NT2/D1 (cell line): ENCODE measurements around the gene RGSL1.

Experiments used
- DNase-seq: peaks from one replicate; pipeline ENCODE4 v3.0.0-alpha.2; 2011; ENCODE audit warnings: low read depth, low spot score
- H3K27me3 ChIP-seq: 2 replicates; pipeline ENCODE4 v1.6.0; 2011; ENCODE audit warnings: mild to moderate bottlenecking; ENCODE audit not compliant: insufficient read length, insufficient read depth
- H3K36me3 ChIP-seq: 2 replicates; pipeline ENCODE4 v1.6.1; 2011; ENCODE audit warnings: mild to moderate bottlenecking, low read length, mixed read lengths; ENCODE audit not compliant: insufficient read depth, insufficient read length
- H3K4me1 ChIP-seq: 2 replicates; pipeline ENCODE4 v1.5.1; 2011; ENCODE audit not compliant: insufficient read depth, insufficient read length
- H3K4me3 ChIP-seq: 2 replicates; pipeline ENCODE4 v1.5.1; 2011; ENCODE audit warnings: low read depth; ENCODE audit not compliant: insufficient read length
- H3K9ac ChIP-seq: 2 replicates; pipeline ENCODE4 v1.6.0; 2011; ENCODE audit warnings: low read depth; ENCODE audit not compliant: insufficient read length
- H3K9me3 ChIP-seq: 2 replicates; pipeline ENCODE4 v1.5.1; 2011; ENCODE audit warnings: mild to moderate bottlenecking, low read length; ENCODE audit not compliant: insufficient read depth
- SUZ12 ChIP-seq: IDR thresholded peaks from 2 replicates; pipeline ENCODE4 v1.6.1; 2011; ENCODE audit not compliant: insufficient read length, insufficient read depth; ENCODE audit errors: extremely low read depth
- YY1 ChIP-seq: IDR thresholded peaks from 2 replicates; pipeline ENCODE4 v1.6.1; 2011; ENCODE audit not compliant: insufficient read length, insufficient read depth
- ZNF274 ChIP-seq: IDR thresholded peaks from 2 replicates; pipeline ENCODE4 v1.6.1; 2011; ENCODE audit warnings: mild to moderate bottlenecking, low read depth, low read length

The RGSL1 gene

GRCh38 chr1:182563095-182563494 lies 113.1 kb downstream of the RGSL1 start:
- Histone ChIP-seq H3K36me3 (no peaks in the 10 kb centered on the region), H3K4me1 (no peaks in the 10 kb centered on the region), H3K9me3 (no peaks in the 10 kb centered on the region), H3K9ac (no peak overlapping the region), H3K27me3 (no peaks in the 10 kb centered on the region), H3K4me3 (no peak overlapping the region)
- TF ChIP-seq ZNF274 (no peak), YY1 (no peak), SUZ12 (no peak)
- no peak for DNase-seq

- H3K27me3 ChIP-seq: no peaks in the 10 kb centered on the region
- H3K4me3 ChIP-seq: no peak overlapping the region
- no peaks in the 10 kb centered on the region for H3K9me3 ChIP-seq
- no peaks in the 10 kb centered on the region for H3K4me1 ChIP-seq
- no peaks in the 10 kb centered on the region for H3K36me3 ChIP-seq
- TF ChIP-seq SUZ12: no peak
- no peak for TF ChIP-seq ZNF274
- no peak for DNase-seq
- H3K9ac ChIP-seq: no peak overlapping the region
Observed at GRCh38 chr1:182564406-182565004, 114.6 kb downstream of the RGSL1 start.

- no peaks in the 10 kb centered on the region for H3K4me1 ChIP-seq
- H3K9me3 ChIP-seq: no peaks in the 10 kb centered on the region
- H3K36me3 ChIP-seq: no peaks in the 10 kb centered on the region
- H3K4me3 ChIP-seq: no peak overlapping the region
- no peak for DNase-seq
- TF ChIP-seq YY1: no peak
- no peak for TF ChIP-seq ZNF274
- TF ChIP-seq SUZ12: no peak
- no peaks in the 10 kb centered on the region for H3K27me3 ChIP-seq
- H3K9ac ChIP-seq: no peak overlapping the region
Observed at GRCh38 chr1:182565537-182565936, 115.6 kb downstream of the RGSL1 start.

GRCh38 chr1:182567629-182568028 lies 117.7 kb downstream of the RGSL1 start:
- TF ChIP-seq ZNF274: no peak
- no peak for TF ChIP-seq YY1
- TF ChIP-seq SUZ12: no peak
- Histone ChIP-seq H3K4me3 (no peak overlapping the region), H3K36me3 (no peaks in the 10 kb centered on the region), H3K9me3 (no peaks in the 10 kb centered on the region), H3K4me1 (no peaks in the 10 kb centered on the region), H3K27me3 (no peaks in the 10 kb centered on the region), H3K9ac (no peak overlapping the region)
- DNase-seq: no peak

GRCh38 chr1:182568647-182569284 lies 118.8 kb downstream of the RGSL1 start:
- Histone ChIP-seq H3K9ac (no peak overlapping the region), H3K36me3 (no peaks in the 10 kb centered on the region), H3K27me3 (no peaks in the 10 kb centered on the region), H3K4me3 (no peak overlapping the region), H3K9me3 (no peaks in the 10 kb centered on the region), H3K4me1 (no peaks in the 10 kb centered on the region)
- TF ChIP-seq ZNF274 (no peak), SUZ12 (no peak), YY1 (no peak)
- no peak for DNase-seq

- H3K27me3 ChIP-seq: no peaks in the 10 kb centered on the region
- no peaks in the 10 kb centered on the region for H3K36me3 ChIP-seq
- H3K4me3 ChIP-seq: no peak overlapping the region
- no peaks in the 10 kb centered on the region for H3K4me1 ChIP-seq
- no peak overlapping the region for H3K9ac ChIP-seq
- no peak for TF ChIP-seq ZNF274
- TF ChIP-seq YY1: no peak
- TF ChIP-seq SUZ12: no peak
- no peaks in the 10 kb centered on the region for H3K9me3 ChIP-seq
- DNase-seq: no peak
Observed at GRCh38 chr1:182569939-182570610, 120.1 kb downstream of the RGSL1 start.

- Histone ChIP-seq H3K4me3 (no peak overlapping the region), H3K9ac (no peak overlapping the region), H3K4me1 (no peaks in the 10 kb centered on the region), H3K36me3 (no peaks in the 10 kb centered on the region), H3K27me3 (no peaks in the 10 kb centered on the region), H3K9me3 (no peaks in the 10 kb centered on the region)
- DNase-seq: no peak
- TF ChIP-seq SUZ12: no peak
- TF ChIP-seq ZNF274: no peak
- TF ChIP-seq YY1: no peak
Observed at GRCh38 chr1:182570611-182570970, 120.6 kb downstream of the RGSL1 start.
